ENCODE results near the gene LDLRAD3. TPM values are rescaled to one million over a fixed set of nuclear protein-coding genes. Genes with fewer than 3 reads are reported as not detected.

Gene LDLRAD3
- total RNA-seq, 1 experiment from 2014 or later = 55.7 TPM

DNA sequence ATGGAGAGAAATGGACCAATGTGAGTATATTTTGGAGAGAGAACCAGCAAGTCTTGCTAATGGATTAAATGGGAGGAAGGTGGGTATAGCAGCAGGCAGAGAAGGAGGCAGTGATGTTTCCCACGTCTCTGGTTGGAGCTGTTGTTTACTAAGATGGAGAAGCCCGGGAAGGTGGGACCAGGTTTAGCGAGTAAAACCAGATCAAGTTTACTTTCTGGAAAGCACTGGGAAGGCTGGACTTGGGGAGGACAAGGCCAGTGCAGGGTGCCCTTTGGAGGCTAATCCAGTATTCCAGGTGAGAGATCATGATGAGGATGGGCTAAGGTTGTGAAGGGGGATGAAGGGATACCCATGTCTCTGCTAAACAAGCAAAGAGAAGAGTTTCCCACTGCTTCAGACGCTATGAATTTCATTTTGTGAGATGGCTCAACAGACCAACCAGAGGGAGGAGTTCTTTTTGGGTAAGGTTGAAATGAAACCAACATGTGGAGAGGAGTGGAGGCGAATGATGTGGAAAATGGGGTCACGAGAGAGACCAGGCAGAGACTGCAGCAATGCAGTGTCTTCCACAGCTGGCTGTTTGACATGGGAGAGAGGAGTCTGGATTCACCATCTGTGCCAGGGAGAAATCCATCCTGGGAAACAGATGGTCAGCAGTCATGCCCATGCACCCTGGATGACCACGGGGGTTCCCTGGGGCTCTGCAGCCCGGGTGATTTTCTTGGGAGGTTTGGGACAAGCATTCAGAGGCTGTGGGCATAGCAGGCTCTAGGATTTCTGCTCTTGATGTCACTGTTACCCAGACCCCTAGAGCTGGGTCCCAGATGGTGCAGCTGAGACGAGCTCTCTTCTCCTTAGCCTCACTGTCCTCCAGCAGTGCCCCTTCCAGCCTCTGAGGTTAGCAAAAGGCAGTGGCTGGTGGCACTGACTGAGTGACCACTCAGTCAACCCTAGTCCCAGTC, 320.4 kb downstream of the LDLRAD3 start:
- ChIA-PET POLR2A (no interaction called here), CTCF (interaction anchor here (0.5 to 4.0 kb wide), 12 partner anchors 10 to 656 kb away, joined by 3 to 30 read pairs (median 6); no protein-coding TSS in a partner anchor)
- DNase-seq (ENCODE audit: unreplicated experiment) = no peak
- intact Hi-C loops (cut with micrococcal nuclease) = no loop called here
- Mint-ChIP-seq H3K4me3 (ENCODE audit: unreplicated experiment) (no peak overlapping the region), H3K36me3 (ENCODE audit: insufficient read depth, unreplicated experiment) (peaks cover 3% of the 10 kb centered on the region), H3K27ac (ENCODE audit: low read depth, unreplicated experiment) (no peak overlapping the region), H3K27me3 (ENCODE audit: insufficient read depth, unreplicated experiment) (no peaks in the 10 kb centered on the region), H3K9me3 (ENCODE audit: unreplicated experiment) (no peaks in the 10 kb centered on the region), H3K4me1 (ENCODE audit: insufficient read depth, unreplicated experiment) (no peaks in the 10 kb centered on the region)
- BruUV-seq (replicated peaks) = no TSS peak
- no peak for TF ChIP-seq CTCF (IDR thresholded peaks at IDR 0.05; ENCODE audit: unreplicated experiment)

DNA sequence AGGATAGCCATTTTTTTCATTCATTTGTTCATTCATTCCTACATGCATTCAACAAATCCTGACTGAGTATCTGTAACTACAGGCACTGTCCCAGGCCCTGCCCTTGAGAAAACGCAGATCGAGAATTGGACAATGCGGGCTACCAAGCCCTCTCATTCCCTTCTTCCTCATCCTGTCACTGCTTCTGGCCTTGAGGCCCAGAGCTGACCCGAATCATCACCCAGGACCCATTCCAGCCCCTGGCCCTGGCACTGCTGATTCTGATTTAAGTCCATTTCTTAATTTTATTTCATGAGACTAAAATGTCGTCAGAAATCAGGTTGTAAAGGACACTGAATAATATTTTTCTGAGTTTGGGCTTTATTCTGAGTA, 321.1 kb downstream of the LDLRAD3 start:
- no peaks in the 10 kb centered on the region for H3K4me1 Mint-ChIP-seq (ENCODE audit: insufficient read depth, unreplicated experiment)
- no peaks in the 10 kb centered on the region for H3K27me3 Mint-ChIP-seq (ENCODE audit: insufficient read depth, unreplicated experiment)
- ChIA-PET POLR2A (interaction anchor here (1.1 to 3.4 kb wide), 3 partner anchors 443 to 649 kb away, joined by 3 to 11 read pairs (median 5); partner anchors contain the start of gene FJX1), CTCF (interaction anchor here (0.6 to 4.5 kb wide), 26 partner anchors 8 to 780 kb away, joined by 3 to 53 read pairs (median 7); partner anchors contain the start of gene FJX1)
- peaks cover 5% of the 10 kb centered on the region for H3K36me3 Mint-ChIP-seq (ENCODE audit: insufficient read depth, unreplicated experiment)
- DNase-seq (ENCODE audit: unreplicated experiment) = no peak
- no peak overlapping the region for H3K27ac Mint-ChIP-seq (ENCODE audit: low read depth, unreplicated experiment)
- intact Hi-C loops (cut with micrococcal nuclease) = loop anchor here (5.0 kb wide), 1 partner anchor 778 kb away; no protein-coding TSS in a partner anchor
- no TSS peak for BruUV-seq (replicated peaks)
- H3K4me3 Mint-ChIP-seq (ENCODE audit: unreplicated experiment) = no peak overlapping the region
- no peaks in the 10 kb centered on the region for H3K9me3 Mint-ChIP-seq (ENCODE audit: unreplicated experiment)
- TF ChIP-seq CTCF (IDR thresholded peaks at IDR 0.05; ENCODE audit: unreplicated experiment) = no peak

- peak; percentile 92 for TF ChIP-seq CTCF (IDR thresholded peaks at IDR 0.05; ENCODE audit: unreplicated experiment)
- ChIA-PET POLR2A (interaction anchor here (0.9 to 3.4 kb wide), 4 partner anchors 444 to 650 kb away, joined by 3 to 11 read pairs (median 4); partner anchors contain the start of gene FJX1), CTCF (interaction anchor here (0.6 to 4.5 kb wide), 57 partner anchors 8 to 899 kb away, joined by 3 to 53 read pairs (median 4); partner anchors contain the start of genes COMMD9 and FJX1)
- Mint-ChIP-seq H3K4me1 (ENCODE audit: insufficient read depth, unreplicated experiment) (no peaks in the 10 kb centered on the region), H3K36me3 (ENCODE audit: insufficient read depth, unreplicated experiment) (peaks cover 7% of the 10 kb centered on the region), H3K27me3 (ENCODE audit: insufficient read depth, unreplicated experiment) (no peaks in the 10 kb centered on the region), H3K27ac (ENCODE audit: low read depth, unreplicated experiment) (no peak overlapping the region), H3K9me3 (ENCODE audit: unreplicated experiment) (no peaks in the 10 kb centered on the region), H3K4me3 (ENCODE audit: unreplicated experiment) (no peak overlapping the region)
- peak; percentile 68 for DNase-seq (ENCODE audit: unreplicated experiment)
- intact Hi-C loops (cut with micrococcal nuclease) = loop anchor here (1.0 to 5.0 kb wide), 6 partner anchors 116 to 802 kb away; no protein-coding TSS in a partner anchor
- no TSS peak for BruUV-seq (replicated peaks)
Measured at GRCh38 chr11:36265793-36266628, 322.1 kb downstream of the LDLRAD3 start.
